Right renal cortex interstitium (tissue), 3 donors: ENCODE data around the gene INCENP. TPM values are rescaled to one million over a fixed set of nuclear protein-coding genes. Genes with fewer than 3 reads are reported as not detected.
A peak's percentile ranks its signal among the peaks of the same experiment; 100 is the strongest.
"Not testable (repeated sequence)": the region's sequence is repeated elsewhere in the genome, so short reads cannot be mapped to it uniquely, and the experiment has no call there.

Experiments used
- DNase-seq, 3 donors: peaks; one replicate each; pipeline ENCODE4 v3.0.0-alpha.2; 2013; ENCODE audit warnings: low read depth in 3 of 3, low spot score in 2 of 3
- polyA plus RNA-seq, 3 donors: library from polyadenylated mRNA; unstranded; fragments of 120-200 nt; gene quantifications; one replicate each; pipeline ENCODE4 v1.2.1, GENCODE V29; 2013; ENCODE audit not compliant: insufficient read length in 3 of 3

The INCENP gene
- polyA plus RNA-seq, 3 donors, result 29.3 to 36.8 (median 29.8) TPM

GRCh38 chr11:62166371-62166770 is 42.6 kb downstream of the INCENP start:
- DNase-seq, result no peak

GRCh38 chr11:62169448-62169847 is 45.6 kb downstream of the INCENP start:
- DNase-seq, result no peak

GRCh38 chr11:62169935-62170334 is 46.1 kb downstream of the INCENP start:
- DNase-seq, result no peak

GRCh38 chr11:62171261-62171723 is 47.5 kb downstream of the INCENP start:
- DNase-seq, result peak; percentile 66 to 82 (median 80)

- no peak for DNase-seq
Observed at GRCh38 chr11:62172294-62172693, 48.5 kb downstream of the INCENP start.

- no peak for DNase-seq
Observed at GRCh38 chr11:62176766-62177165, 53.0 kb downstream of the INCENP start.

- no peak for DNase-seq
Observed at GRCh38 chr11:62179995-62180394, 56.2 kb downstream of the INCENP start.

GRCh38 chr11:62181097-62181496 is 57.3 kb downstream of the INCENP start:
- no peak for DNase-seq

GRCh38 chr11:62182147-62182891 is 58.5 kb downstream of the INCENP start:
- DNase-seq, result no peak

GRCh38 chr11:62186195-62186594 is 62.4 kb downstream of the INCENP start:
- no peak for DNase-seq

- no peak for DNase-seq
Observed at GRCh38 chr11:62190011-62190410, 66.2 kb downstream of the INCENP start, which contains the start of gene SCGB1D1. Gene SCGB1D1, plus strand, starts transcription at chr11:62190216. Its CDS starts 69 bp downstream, at chr11:62190285.

- DNase-seq, result no peak
Observed at GRCh38 chr11:62193952-62194351, 70.1 kb downstream of the INCENP start.

- DNase-seq, result not testable (repeated sequence)
Observed at GRCh38 chr11:62195010-62195409, 71.2 kb downstream of the INCENP start.

GRCh38 chr11:62195945-62196344 is 72.1 kb downstream of the INCENP start:
- DNase-seq, result no peak

GRCh38 chr11:62197400-62197799 is 73.6 kb downstream of the INCENP start:
- DNase-seq, result not testable (repeated sequence)

GRCh38 chr11:62201376-62201775 is 77.6 kb downstream of the INCENP start:
- no peak for DNase-seq

Other genes with a start within 250 kb of the INCENP start
- 10 to 100 TPM; 12.0 to 17.9 (median 15.4) TPM for gene FADS3, start 232.5 kb upstream of the INCENP start, polyA plus RNA-seq
- 10 to 100 TPM; 15.5 to 19.8 (median 18.5) TPM for gene RAB3IL1, start 206.4 kb upstream of the INCENP start, polyA plus RNA-seq
- 1 to 10 TPM; 2.7 to 4.3 (median 3.5) TPM for gene BEST1, start 173.7 kb upstream of the INCENP start, polyA plus RNA-seq
- gene FTH1, start 156.4 kb upstream of the INCENP start, polyA plus RNA-seq, result 1,000 to 10,000 TPM; 2,134 to 2,368 (median 2,143) TPM
- gene SCGB1D1, start 66.2 kb downstream of the INCENP start, polyA plus RNA-seq, result not detected
- gene SCGB2A1, start 84.7 kb downstream of the INCENP start, polyA plus RNA-seq, result under 1 TPM in 2 of 3 donors, not detected in 1; 0.49 to 0.51 TPM
- 1 to 10 TPM; 2.3 to 2.5 (median 2.4) TPM for gene SCGB1D2, start 118.2 kb downstream of the INCENP start, polyA plus RNA-seq
- gene SCGB2A2, start 146.1 kb downstream of the INCENP start, polyA plus RNA-seq, result not detected
- not detected for gene SCGB1D4, start 175.1 kb downstream of the INCENP start, polyA plus RNA-seq
- gene ASRGL1, start 213.4 kb downstream of the INCENP start, polyA plus RNA-seq, result 10 to 100 TPM; 42.5 to 61.3 (median 56.1) TPM